Measurements from ENCODE around the gene RASAL2.

RASAL2 gene

DNA sequence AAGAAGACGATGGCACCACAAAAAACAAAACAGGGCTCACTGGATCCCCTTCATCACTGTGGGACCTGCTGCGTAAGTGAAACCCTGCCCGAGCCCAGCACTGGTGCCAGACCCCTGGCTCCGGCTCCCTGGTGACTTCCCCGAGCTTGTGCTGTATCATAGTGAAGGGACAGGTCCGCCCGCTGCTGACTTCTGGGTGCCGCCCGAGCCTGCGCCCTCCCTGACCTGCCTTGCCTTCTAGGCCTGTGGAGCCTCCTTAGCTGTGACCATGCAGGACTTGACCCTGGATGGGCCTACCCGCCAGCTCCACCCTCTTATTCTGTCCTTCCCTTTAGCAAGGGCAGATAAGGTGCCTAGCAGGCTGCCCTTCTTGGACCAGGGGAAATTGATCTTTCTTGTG lies 426.9 kb downstream of the RASAL2 start:
- Histone ChIP-seq H3K4me3 (ENCODE audit: low read length) (no peak overlapping the region), H3K36me3 (ENCODE audit: control insufficient read depth, insufficient read depth, low read length) (no peaks in the 10 kb centered on the region), H3K9ac (ENCODE audit: low read length) (no peak overlapping the region), H3K4me1 (ENCODE audit: control insufficient read depth, insufficient read depth, low read length) (no peaks in the 10 kb centered on the region), H3K27me3 (ENCODE audit: control insufficient read depth, insufficient read depth, low read length) (no peaks in the 10 kb centered on the region), H3K27ac (ENCODE audit: low read depth, low read length) (no peak overlapping the region)

DNA sequence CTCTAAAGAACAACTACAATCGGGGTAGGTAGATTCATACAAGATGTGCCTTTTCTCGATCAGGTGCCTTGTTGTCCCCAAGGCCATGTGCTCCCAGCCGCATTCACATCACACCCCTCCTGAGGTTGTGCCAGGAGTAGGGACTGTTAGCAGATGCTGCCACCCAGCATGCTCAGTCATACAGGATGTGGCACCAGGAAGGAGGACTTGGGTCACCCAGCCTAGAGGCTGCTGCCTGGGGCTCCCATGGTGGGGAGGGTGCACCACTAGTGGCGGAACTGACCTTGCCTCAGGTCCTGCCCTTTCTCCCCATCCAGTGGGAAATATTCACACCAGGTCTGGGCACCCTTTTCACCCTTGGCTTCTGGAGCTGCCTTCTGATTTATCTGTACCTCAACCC lies 427.3 kb downstream of the RASAL2 start:
- H3K27ac ChIP-seq (ENCODE audit: low read depth, low read length) = no peak overlapping the region
- no peaks in the 10 kb centered on the region for H3K4me1 ChIP-seq (ENCODE audit: control insufficient read depth, insufficient read depth, low read length)
- H3K4me3 ChIP-seq (ENCODE audit: low read length) = no peak overlapping the region
- no peak overlapping the region for H3K9ac ChIP-seq (ENCODE audit: low read length)
- H3K27me3 ChIP-seq (ENCODE audit: control insufficient read depth, insufficient read depth, low read length) = no peaks in the 10 kb centered on the region
- no peaks in the 10 kb centered on the region for H3K36me3 ChIP-seq (ENCODE audit: control insufficient read depth, insufficient read depth, low read length)

DNA sequence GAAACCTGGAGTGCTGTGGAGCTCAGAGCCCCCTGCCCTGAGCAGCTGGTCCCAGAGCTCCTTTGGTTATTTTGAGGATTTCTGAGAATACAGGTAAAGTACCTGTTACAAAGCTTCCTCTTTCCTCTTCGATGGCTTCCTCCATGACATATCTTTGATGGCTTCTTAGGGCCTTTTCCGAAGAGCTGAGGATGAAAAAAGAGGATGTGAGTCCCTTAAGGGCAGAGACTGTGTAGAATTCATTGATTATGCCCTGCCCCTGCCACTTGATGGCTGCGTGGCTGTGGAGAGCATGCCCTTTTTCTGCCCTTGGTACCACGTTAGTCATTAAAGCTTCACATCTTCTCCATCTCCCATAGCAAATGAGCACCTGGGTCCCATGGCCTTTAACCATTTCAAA lies 433.2 kb downstream of the RASAL2 start:
- H3K4me1 ChIP-seq (ENCODE audit: control insufficient read depth, insufficient read depth, low read length) = no peaks in the 10 kb centered on the region
- H3K36me3 ChIP-seq (ENCODE audit: control insufficient read depth, insufficient read depth, low read length) = no peaks in the 10 kb centered on the region
- H3K4me3 ChIP-seq (ENCODE audit: low read length) = no peak overlapping the region
- H3K27me3 ChIP-seq (ENCODE audit: control insufficient read depth, insufficient read depth, low read length) = no peaks in the 10 kb centered on the region
- no peak overlapping the region for H3K27ac ChIP-seq (ENCODE audit: low read depth, low read length)
- H3K9ac ChIP-seq (ENCODE audit: low read length) = no peak overlapping the region

DNA sequence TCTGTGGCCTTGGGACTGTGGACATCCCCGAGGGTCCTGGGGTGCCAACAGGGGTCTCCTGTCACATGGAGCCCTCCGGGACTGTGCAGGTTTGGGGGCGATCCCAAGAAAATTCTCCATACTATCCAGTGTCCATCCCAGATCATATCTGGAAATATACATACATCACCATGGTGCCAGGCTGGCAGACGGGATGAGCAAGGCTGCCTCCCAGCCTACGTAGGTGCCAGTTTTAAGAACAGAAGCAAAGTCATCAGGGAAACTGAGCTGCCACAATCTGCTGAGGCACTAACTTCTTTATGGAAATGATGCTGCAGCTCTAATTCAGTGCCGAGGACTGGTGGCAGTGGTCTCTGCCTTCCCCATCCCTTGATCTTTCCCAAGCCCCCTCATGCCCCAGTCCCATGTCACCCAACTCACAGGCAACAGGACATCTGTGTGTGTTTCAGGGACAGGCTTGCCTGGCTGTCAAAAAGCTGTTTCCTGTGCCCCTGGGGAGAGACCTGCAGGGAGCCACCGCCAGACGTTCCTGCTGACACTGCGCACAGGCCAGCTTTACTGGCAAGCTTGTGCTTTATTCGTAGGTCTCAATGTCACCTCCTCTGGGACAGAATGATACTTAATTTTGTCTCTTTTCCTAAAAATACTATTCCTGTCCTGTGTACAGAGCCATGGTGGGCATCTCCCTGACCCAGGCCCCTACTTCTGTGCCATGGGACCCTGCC lies 434.5 kb downstream of the RASAL2 start:
- no peak overlapping the region for H3K9ac ChIP-seq (ENCODE audit: low read length)
- no peaks in the 10 kb centered on the region for H3K4me1 ChIP-seq (ENCODE audit: control insufficient read depth, insufficient read depth, low read length)
- H3K36me3 ChIP-seq (ENCODE audit: control insufficient read depth, insufficient read depth, low read length) = no peaks in the 10 kb centered on the region
- H3K27me3 ChIP-seq (ENCODE audit: control insufficient read depth, insufficient read depth, low read length) = no peaks in the 10 kb centered on the region
- no peak overlapping the region for H3K27ac ChIP-seq (ENCODE audit: low read depth, low read length)
- H3K4me3 ChIP-seq (ENCODE audit: low read length) = no peak overlapping the region

DNA sequence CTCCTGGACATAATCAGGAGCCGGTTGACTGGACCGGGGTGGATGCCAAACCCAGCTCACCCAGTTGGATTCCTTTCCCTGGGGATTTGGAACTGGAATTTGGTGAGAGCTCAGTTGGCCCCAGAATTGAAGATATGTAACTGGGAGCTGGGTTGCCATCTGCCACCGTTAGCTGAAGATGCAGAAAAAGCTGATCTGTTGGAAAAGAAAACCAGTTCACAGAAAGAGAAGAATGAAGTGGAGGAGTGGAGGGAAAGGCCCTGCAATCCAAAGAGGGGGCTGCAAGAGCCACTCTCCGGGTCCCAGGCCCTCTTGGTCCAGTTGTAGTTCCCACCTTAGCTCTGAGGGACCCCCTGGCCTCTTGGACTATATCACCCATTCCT lies 435.0 kb downstream of the RASAL2 start:
- no peak overlapping the region for H3K4me3 ChIP-seq (ENCODE audit: low read length)
- no peak overlapping the region for H3K9ac ChIP-seq (ENCODE audit: low read length)
- H3K36me3 ChIP-seq (ENCODE audit: control insufficient read depth, insufficient read depth, low read length) = no peaks in the 10 kb centered on the region
- no peak overlapping the region for H3K27ac ChIP-seq (ENCODE audit: low read depth, low read length)
- H3K4me1 ChIP-seq (ENCODE audit: control insufficient read depth, insufficient read depth, low read length) = no peaks in the 10 kb centered on the region
- H3K27me3 ChIP-seq (ENCODE audit: control insufficient read depth, insufficient read depth, low read length) = no peaks in the 10 kb centered on the region

DNA sequence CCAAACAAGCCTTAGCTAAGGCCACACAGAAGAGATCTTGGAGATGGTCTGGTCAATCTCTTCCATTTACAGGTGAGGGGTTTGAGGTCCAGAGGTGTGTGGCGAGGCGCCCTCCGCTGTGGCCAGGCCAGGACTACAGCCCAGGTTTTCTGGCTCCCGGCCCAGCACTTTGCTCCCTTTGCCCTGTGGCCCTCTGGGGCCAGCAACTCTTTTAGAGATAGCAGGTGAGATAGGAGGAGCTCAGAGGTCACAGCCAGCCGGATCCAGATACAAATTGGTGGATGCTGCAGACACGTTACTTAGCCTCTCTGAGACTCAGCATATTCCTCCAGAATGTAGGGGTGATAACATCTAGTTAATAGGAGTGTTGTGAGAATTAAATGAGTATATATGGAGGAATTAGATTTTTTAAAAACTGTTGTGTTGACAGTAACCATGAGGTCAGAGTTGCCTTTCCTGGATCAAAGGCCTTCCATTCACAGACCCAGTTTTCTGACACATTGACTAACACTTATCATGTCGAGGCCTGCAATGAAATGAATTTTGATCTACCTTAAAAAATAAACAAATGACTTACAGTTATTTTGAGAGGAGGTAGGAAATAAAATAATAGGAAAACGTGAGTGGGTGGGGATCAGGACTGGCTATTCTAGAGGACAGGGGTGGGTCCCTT lies 435.6 kb downstream of the RASAL2 start:
- Histone ChIP-seq H3K9ac (ENCODE audit: low read length) (no peak overlapping the region), H3K4me3 (ENCODE audit: low read length) (no peak overlapping the region), H3K27ac (ENCODE audit: low read depth, low read length) (no peak overlapping the region), H3K36me3 (ENCODE audit: control insufficient read depth, insufficient read depth, low read length) (no peaks in the 10 kb centered on the region), H3K4me1 (ENCODE audit: control insufficient read depth, insufficient read depth, low read length) (no peaks in the 10 kb centered on the region), H3K27me3 (ENCODE audit: control insufficient read depth, insufficient read depth, low read length) (no peaks in the 10 kb centered on the region)

DNA sequence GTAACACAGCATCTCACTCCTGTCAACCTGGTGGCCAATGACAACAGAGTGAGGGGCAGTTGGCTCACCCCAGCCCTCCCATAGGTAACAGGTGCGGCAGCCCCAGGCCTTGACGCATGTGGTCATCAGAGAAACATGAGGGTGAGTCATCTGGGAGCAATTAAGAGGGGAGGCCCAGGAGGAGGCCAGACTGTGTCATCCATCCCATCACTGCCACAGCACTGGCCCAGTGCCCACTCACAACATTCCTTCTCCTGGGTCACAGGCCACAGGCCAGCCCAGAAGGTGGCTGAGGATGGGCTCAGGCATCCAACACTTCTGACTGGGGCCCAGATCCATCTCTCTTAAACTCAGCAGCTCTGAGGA lies 436.1 kb downstream of the RASAL2 start:
- no peak overlapping the region for H3K9ac ChIP-seq (ENCODE audit: low read length)
- no peaks in the 10 kb centered on the region for H3K36me3 ChIP-seq (ENCODE audit: control insufficient read depth, insufficient read depth, low read length)
- H3K4me3 ChIP-seq (ENCODE audit: low read length) = no peak overlapping the region
- no peaks in the 10 kb centered on the region for H3K4me1 ChIP-seq (ENCODE audit: control insufficient read depth, insufficient read depth, low read length)
- H3K27me3 ChIP-seq (ENCODE audit: control insufficient read depth, insufficient read depth, low read length) = no peaks in the 10 kb centered on the region
- no peak overlapping the region for H3K27ac ChIP-seq (ENCODE audit: low read depth, low read length)

DNA sequence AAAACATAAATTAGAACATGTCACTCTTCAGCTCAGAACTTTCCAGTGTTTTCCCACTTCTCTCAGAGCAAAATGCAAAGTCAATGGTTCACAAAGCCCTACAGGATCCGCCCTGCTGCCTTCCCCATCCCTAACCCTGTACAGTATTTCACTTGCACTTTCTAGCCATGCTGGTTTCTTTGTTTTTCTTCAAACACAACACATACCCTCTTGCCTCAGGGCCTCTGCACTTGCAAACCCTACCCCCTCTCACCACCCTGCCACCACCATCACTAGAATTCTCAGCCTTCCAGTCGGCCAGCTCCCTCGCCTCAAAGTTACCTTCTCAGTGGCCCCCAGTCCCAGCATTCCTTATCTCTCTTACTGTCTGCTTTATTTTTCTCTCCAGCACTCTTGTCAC lies 436.6 kb downstream of the RASAL2 start:
- no peak overlapping the region for H3K4me3 ChIP-seq (ENCODE audit: low read length)
- H3K27ac ChIP-seq (ENCODE audit: low read depth, low read length) = no peak overlapping the region
- no peaks in the 10 kb centered on the region for H3K36me3 ChIP-seq (ENCODE audit: control insufficient read depth, insufficient read depth, low read length)
- H3K9ac ChIP-seq (ENCODE audit: low read length) = no peak overlapping the region
- no peaks in the 10 kb centered on the region for H3K4me1 ChIP-seq (ENCODE audit: control insufficient read depth, insufficient read depth, low read length)
- no peaks in the 10 kb centered on the region for H3K27me3 ChIP-seq (ENCODE audit: control insufficient read depth, insufficient read depth, low read length)

DNA sequence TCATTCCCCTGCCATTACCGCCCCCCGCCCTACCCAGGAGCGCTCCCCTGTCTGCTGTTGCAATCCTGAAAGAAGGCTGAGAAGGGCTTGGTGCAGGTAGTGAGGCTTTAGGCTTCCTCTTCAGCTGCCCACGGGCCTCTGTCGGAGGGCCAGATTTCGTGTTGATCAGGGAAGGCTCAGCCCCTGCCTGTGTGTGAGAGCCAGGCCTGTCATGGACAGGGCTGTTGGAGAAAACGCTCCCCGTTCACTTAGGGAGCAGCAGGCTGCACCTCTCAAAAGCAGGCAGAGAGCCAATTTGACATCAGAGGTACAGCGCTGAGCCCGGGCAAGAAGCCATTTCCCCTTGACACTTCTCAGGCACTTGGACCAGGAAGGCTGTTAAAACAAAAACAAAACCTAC lies 438.0 kb downstream of the RASAL2 start:
- Histone ChIP-seq H3K4me1 (ENCODE audit: control insufficient read depth, insufficient read depth, low read length) (no peaks in the 10 kb centered on the region), H3K9ac (ENCODE audit: low read length) (no peak overlapping the region), H3K4me3 (ENCODE audit: low read length) (no peak overlapping the region), H3K27me3 (ENCODE audit: control insufficient read depth, insufficient read depth, low read length) (no peaks in the 10 kb centered on the region), H3K36me3 (ENCODE audit: control insufficient read depth, insufficient read depth, low read length) (no peaks in the 10 kb centered on the region), H3K27ac (ENCODE audit: low read depth, low read length) (no peak overlapping the region)

DNA sequence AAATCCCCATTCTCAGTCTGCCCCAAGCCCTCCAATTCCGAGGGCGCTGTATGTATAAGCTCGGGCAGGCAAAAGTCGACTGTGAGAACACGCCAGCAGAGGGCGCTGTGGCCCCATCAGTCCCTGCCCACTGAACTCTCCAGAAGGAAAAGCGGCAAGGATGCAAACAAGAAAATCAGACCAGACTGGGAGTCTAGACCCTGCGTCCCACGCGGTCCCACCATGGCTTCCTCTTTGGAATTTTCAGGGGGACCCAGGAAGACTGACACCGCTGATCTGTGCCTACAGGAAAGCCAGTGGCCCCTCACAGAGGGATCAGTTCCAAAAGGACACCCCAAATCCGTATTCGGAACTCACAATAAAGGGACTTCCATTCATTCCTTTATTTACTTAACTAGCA lies 438.5 kb downstream of the RASAL2 start:
- no peak overlapping the region for H3K4me3 ChIP-seq (ENCODE audit: low read length)
- H3K27me3 ChIP-seq (ENCODE audit: control insufficient read depth, insufficient read depth, low read length) = no peaks in the 10 kb centered on the region
- no peak overlapping the region for H3K9ac ChIP-seq (ENCODE audit: low read length)
- H3K27ac ChIP-seq (ENCODE audit: low read depth, low read length) = no peak overlapping the region
- H3K4me1 ChIP-seq (ENCODE audit: control insufficient read depth, insufficient read depth, low read length) = no peaks in the 10 kb centered on the region
- H3K36me3 ChIP-seq (ENCODE audit: control insufficient read depth, insufficient read depth, low read length) = no peaks in the 10 kb centered on the region

DNA sequence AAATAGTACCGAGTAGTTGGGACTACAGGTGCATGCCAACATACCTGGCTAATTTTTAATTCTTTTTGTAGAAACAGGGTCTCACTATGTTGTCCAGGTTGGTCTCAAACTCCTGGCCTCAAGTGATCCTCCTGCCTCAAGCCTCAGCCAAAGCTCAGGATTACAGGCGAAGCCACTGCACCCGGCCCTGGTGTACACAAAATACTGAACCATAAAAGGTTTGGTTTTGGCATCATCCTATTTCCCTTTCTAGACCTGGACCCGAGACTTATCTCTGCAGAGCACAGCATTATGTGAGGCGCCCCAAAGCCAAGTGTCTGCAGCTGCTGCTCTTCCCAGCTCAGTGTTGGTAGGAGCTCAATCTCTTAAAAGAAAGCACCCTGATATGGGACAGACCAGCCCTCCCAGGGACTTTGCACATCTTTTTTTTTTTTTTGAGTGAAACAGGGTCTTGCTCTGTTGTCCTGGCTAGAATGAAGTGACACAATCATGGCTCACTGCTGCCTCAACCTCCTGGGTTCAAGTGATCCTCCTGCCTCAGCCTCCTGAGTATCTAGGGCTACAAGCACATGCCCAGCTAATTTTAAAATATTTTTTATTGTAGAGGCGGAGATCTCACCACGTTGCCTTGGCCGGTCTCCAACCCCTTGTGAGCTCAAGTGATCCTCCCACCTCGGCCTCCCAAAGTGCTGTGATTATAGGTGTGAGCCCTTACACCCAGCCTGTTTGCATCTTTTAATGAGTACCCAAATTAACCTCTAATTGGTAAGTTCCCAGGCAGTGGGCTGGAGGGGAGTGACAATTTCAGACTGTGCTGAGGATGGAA lies 439.4 kb downstream of the RASAL2 start:
- no peak overlapping the region for H3K27ac ChIP-seq (ENCODE audit: low read depth, low read length)
- H3K27me3 ChIP-seq (ENCODE audit: control insufficient read depth, insufficient read depth, low read length) = no peaks in the 10 kb centered on the region
- no peaks in the 10 kb centered on the region for H3K4me1 ChIP-seq (ENCODE audit: control insufficient read depth, insufficient read depth, low read length)
- H3K4me3 ChIP-seq (ENCODE audit: low read length) = no peak overlapping the region
- no peak overlapping the region for H3K9ac ChIP-seq (ENCODE audit: low read length)
- no peaks in the 10 kb centered on the region for H3K36me3 ChIP-seq (ENCODE audit: control insufficient read depth, insufficient read depth, low read length)
